GM12878 (cell line): ENCODE results near the gene DSTN. TPM values are rescaled to one million over a fixed set of nuclear protein-coding genes. Genes with fewer than 3 reads are reported as not detected.

ENCODE experiments used
- ATAC-seq: fragments of 200-7000 bp; cut with Tn5 transposase; 3 replicates; pipeline ENCODE4 v1.9.1; 2020; ENCODE audit warnings: mild to moderate bottlenecking, moderate library complexity
- BruUV-seq: library from RNA; stranded (reverse); fragments of 400-500 nt; replicated peaks from 2 replicates; lab custom pipeline; 2021; lab: Mats Ljungman, UMichigan
- CTCF ChIA-PET: fragments of 300-600 bp; sonication (Branson Sonifier 250); formaldehyde crosslinking; extraction: SDS; loops from one replicate; lab custom pipeline; 2021; ENCODE audit warnings: inconsistent platforms; lab: Yijun Ruan, JAX
- POLR2A ChIA-PET: fragments of 350-600 bp; formaldehyde crosslinking; extraction: SDS; loops from one replicate; lab custom pipeline; 2021; ENCODE audit warnings: inconsistent platforms; lab: Charles Lee
- RAD21 ChIA-PET: fragments of 300-600 bp; sonication (Branson Sonifier 250); formaldehyde crosslinking; loops from one replicate; lab custom pipeline; 2023; ENCODE audit warnings: antibody characterized with exemption; ENCODE audit not compliant: unreplicated experiment; lab: Charles Lee
- SMC1A ChIA-PET: fragments of 300-600 bp; sonication (Branson Sonifier 250); formaldehyde crosslinking; loops from one replicate; lab custom pipeline; 2023; ENCODE audit not compliant: unreplicated experiment, uncharacterized antibody; lab: Charles Lee
- DNase-seq: peaks from one replicate; pipeline ENCODE4 v3.0.0-alpha.2; 2011; ENCODE audit warnings: low read depth, low spot score
- FAIRE-seq: peaks from 3 replicates; lab custom pipeline; 2011; peaks lifted over from hg19 to GRCh38; lab: Jason Lieb, UNC
- H2AFZ ChIP-seq: 2 replicates; pipeline ENCODE4 v1.6.0; 2011; ENCODE audit warnings: low read depth, low read length, control low read depth; ENCODE audit not compliant: control insufficient read depth
- H3K27ac ChIP-seq: 2 replicates; pipeline ENCODE4 v1.5.1; 2011; ENCODE audit warnings: control low read depth; ENCODE audit not compliant: control insufficient read depth, insufficient read depth
- H3K27me3 ChIP-seq, 2 experiments: replicated peaks in 1 of 2; 2 replicates each; pipeline versions ENCODE4 v1.6.0 to v1.6.1; 2011; ENCODE audit warnings: low read length in 1 of 2; ENCODE audit not compliant: control insufficient read depth in 2 of 2, insufficient read depth in 2 of 2
- H3K36me3 ChIP-seq, 2 experiments: 2 replicates each; pipeline ENCODE4 v1.5.1; 2011; ENCODE audit warnings: low read length in 1 of 2; ENCODE audit not compliant: control insufficient read depth in 2 of 2, insufficient read depth in 2 of 2
- H3K4me1 ChIP-seq: 2 replicates; pipeline ENCODE4 v1.6.1; 2011; ENCODE audit warnings: mild to moderate bottlenecking, low read length, moderate library complexity, mixed read lengths; ENCODE audit not compliant: control insufficient read depth, insufficient read depth
- H3K4me2 ChIP-seq: 2 replicates; pipeline ENCODE4 v1.6.0; 2011; ENCODE audit warnings: control low read depth; ENCODE audit not compliant: control insufficient read depth, insufficient read depth
- H3K4me3 ChIP-seq: fragments of 200-600 bp; sonication (generic); 2 replicates; pipeline ENCODE4 v1.5.1; 2016
- H3K79me2 ChIP-seq: 2 replicates; pipeline ENCODE4 v1.6.0; 2011; ENCODE audit warnings: low read length; ENCODE audit not compliant: control insufficient read depth, insufficient read depth
- H3K9ac ChIP-seq: 2 replicates; pipeline ENCODE4 v1.8.0; 2011; ENCODE audit warnings: low read length, control low read depth, mixed read lengths; ENCODE audit not compliant: control insufficient read depth, insufficient read depth
- H3K9me3 ChIP-seq: replicated peaks from 3 replicates; pipeline ENCODE4 v1.5.1; 2011; ENCODE audit warnings: mild to moderate bottlenecking, low read length; ENCODE audit not compliant: control insufficient read depth, insufficient read depth
- H4K20me1 ChIP-seq: 2 replicates; pipeline ENCODE4 v1.6.0; 2011; ENCODE audit not compliant: control insufficient read depth, insufficient read depth
- BACH1 ChIP-seq: fragments of 450-650 bp; IDR thresholded peaks from 2 replicates; pipeline ENCODE4 v1.6.1; 2017; ENCODE audit warnings: mild to moderate bottlenecking, borderline replicate concordance
- BMI1 ChIP-seq: fragments of 450-650 bp; IDR thresholded peaks from 2 replicates; pipeline ENCODE4 v1.6.1; 2016; ENCODE audit warnings: mild to moderate bottlenecking, moderate library complexity, borderline replicate concordance
- CHD1 ChIP-seq: IDR thresholded peaks from 2 replicates; pipeline ENCODE4 v1.6.1; 2012; ENCODE audit warnings: low read depth, low read length, improper control_type of control experiment
- FOXK2 ChIP-seq: fragments of 450-650 bp; IDR thresholded peaks from 2 replicates; pipeline ENCODE4 v1.6.1; 2017; ENCODE audit warnings: mild to moderate bottlenecking, moderate library complexity
- GABPA ChIP-seq: IDR thresholded peaks from 2 replicates; pipeline ENCODE4 v1.6.1; 2014; ENCODE audit warnings: antibody characterized with exemption, low read depth, mild to moderate bottlenecking, inconsistent platforms
- KLF5 ChIP-seq: fragments of 450-650 bp; IDR thresholded peaks from 2 replicates; pipeline ENCODE4 v1.6.1; 2014; ENCODE audit warnings: mild to moderate bottlenecking; ENCODE audit not compliant: partially characterized antibody
- PAX5 ChIP-seq: IDR thresholded peaks from 2 replicates; pipeline ENCODE4 v1.6.1; 2011; ENCODE audit warnings: low read depth, low read length, borderline replicate concordance
- PML ChIP-seq: IDR thresholded peaks from 2 replicates; pipeline ENCODE4 v1.6.1; 2012; ENCODE audit warnings: low read length, inconsistent platforms
- RELA ChIP-seq: fragments of 450-650 bp; IDR thresholded peaks from 2 replicates; pipeline ENCODE4 v1.8.0; 2014; ENCODE audit warnings: borderline replicate concordance; ENCODE audit not compliant: partially characterized antibody
- RFX5 ChIP-seq: IDR thresholded peaks from 2 replicates; pipeline ENCODE4 v1.6.1; 2011; ENCODE audit warnings: low read depth, low read length, improper control_type of control experiment
- STAT1 ChIP-seq: fragments of 450-650 bp; conservative IDR thresholded peaks from 2 replicates; pipeline ENCODE4 v1.6.1; 2014; ENCODE audit warnings: antibody characterized with exemption, mild to moderate bottlenecking
- ZNF274 ChIP-seq: IDR thresholded peaks from one replicate; pipeline ENCODE4 v1.8.0; 2011; ENCODE audit not compliant: insufficient read length, insufficient read depth
- WGBS: methylation state at CpG from one replicate; pipeline ENCODE4 v1.1.6; 2016; ENCODE audit warnings: low lambda C conversion rate; ENCODE audit not compliant: insufficient replicate concordance, insufficient coverage; ENCODE audit errors: missing lambda C conversion rate; 5-methylcytosine and 5-hydroxymethylcytosine counted together
- in situ Hi-C: fragments of 300-500 bp; cut with MboI; formaldehyde crosslinking; loops from 9 replicates; pipeline ENCODE4 v1.14.3; 2018; ENCODE audit warnings: mixed read lengths
- intact Hi-C: fragments of 100-400 bp; cut with micrococcal nuclease; formaldehyde crosslinking; loops from one replicate; pipeline ENCODE4 v1.14.2; 2022; ENCODE audit not compliant: unreplicated experiment
- polyA plus RNA-seq, 11 experiments: library from polyadenylated mRNA; depleted of rRNA in 4 of 11; unstranded in 6 of 11; stranded (reverse) in 5 of 11; fragments of >200 nt; fragmentation: Nextera tagmentation in 4 of 11; fragmentation: Illumina TruSeq in 1 of 11; extraction: Ambion mirVana in 4 of 11; extraction: Trizol in 1 of 11; gene quantifications; 1 replicate in 1 of 11; 2 replicates in 10 of 11; pipeline versions ENCODE4 v1.2.1 to v1.2.3, GENCODE V29; 2011 to 2016; ENCODE audit warnings: inconsistent platforms in 2 of 11, missing spikeins in 2 of 11, low read depth in 1 of 11
- total RNA-seq, 4 experiments: library from RNA; depleted of rRNA in 3 of 4; stranded (reverse); fragments of >200 nt in 3 of 4; fragmentation: Illumina TruSeq in 1 of 4; extraction: Trizol in 1 of 4; gene quantifications; 2 replicates each; pipeline versions ENCODE4 v1.2.1 to v1.2.3, GENCODE V29; 2013 to 2021
- TF ChIP-seq, protein P1 (sequence below): fragments of 450-650 bp; IDR thresholded peaks from 2 replicates; pipeline ENCODE4 v1.6.1; 2016; ENCODE audit warnings: mild to moderate bottlenecking, moderate library complexity, borderline replicate concordance

Gene DSTN
- total and polyA plus RNA-seq, 10 of the 15 experiments (the other 5 are each of a cell fraction or from before 2014, with no cell fraction given) = 26.7 to 137 (median 40.8) TPM

DNA sequence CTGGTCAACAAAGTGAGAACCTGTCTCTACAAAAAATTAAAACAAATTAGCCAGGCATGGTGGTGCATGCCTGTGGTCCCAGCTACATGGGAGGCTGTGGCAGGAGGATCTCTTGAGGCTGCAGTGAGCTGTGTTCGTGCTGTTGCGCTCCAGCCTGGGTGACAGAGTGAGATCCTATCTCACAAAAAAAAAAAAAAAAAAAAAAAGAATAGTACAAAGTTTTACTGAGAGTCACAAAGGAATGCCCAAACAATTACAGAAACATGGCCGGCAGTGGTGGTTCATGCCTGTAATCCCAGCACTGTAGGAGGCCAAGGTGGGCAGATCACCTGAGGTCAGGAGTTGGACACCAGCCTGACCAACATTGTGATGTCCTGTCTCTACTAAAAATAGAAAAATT lies 14.8 kb upstream of the DSTN start:
- no peak for TF ChIP-seq ZNF274
- no peak for TF ChIP-seq PAX5
- no peak for TF ChIP-seq BACH1
- no peak for TF ChIP-seq RELA
- no peak for TF ChIP-seq PML
- TF ChIP-seq CHD1 = no peak
- no peak for TF ChIP-seq KLF5
- TF ChIP-seq BMI1 = no peak
- no peak for TF ChIP-seq RFX5
- no peak for TF ChIP-seq FOXK2
- TF ChIP-seq, protein P1, sequence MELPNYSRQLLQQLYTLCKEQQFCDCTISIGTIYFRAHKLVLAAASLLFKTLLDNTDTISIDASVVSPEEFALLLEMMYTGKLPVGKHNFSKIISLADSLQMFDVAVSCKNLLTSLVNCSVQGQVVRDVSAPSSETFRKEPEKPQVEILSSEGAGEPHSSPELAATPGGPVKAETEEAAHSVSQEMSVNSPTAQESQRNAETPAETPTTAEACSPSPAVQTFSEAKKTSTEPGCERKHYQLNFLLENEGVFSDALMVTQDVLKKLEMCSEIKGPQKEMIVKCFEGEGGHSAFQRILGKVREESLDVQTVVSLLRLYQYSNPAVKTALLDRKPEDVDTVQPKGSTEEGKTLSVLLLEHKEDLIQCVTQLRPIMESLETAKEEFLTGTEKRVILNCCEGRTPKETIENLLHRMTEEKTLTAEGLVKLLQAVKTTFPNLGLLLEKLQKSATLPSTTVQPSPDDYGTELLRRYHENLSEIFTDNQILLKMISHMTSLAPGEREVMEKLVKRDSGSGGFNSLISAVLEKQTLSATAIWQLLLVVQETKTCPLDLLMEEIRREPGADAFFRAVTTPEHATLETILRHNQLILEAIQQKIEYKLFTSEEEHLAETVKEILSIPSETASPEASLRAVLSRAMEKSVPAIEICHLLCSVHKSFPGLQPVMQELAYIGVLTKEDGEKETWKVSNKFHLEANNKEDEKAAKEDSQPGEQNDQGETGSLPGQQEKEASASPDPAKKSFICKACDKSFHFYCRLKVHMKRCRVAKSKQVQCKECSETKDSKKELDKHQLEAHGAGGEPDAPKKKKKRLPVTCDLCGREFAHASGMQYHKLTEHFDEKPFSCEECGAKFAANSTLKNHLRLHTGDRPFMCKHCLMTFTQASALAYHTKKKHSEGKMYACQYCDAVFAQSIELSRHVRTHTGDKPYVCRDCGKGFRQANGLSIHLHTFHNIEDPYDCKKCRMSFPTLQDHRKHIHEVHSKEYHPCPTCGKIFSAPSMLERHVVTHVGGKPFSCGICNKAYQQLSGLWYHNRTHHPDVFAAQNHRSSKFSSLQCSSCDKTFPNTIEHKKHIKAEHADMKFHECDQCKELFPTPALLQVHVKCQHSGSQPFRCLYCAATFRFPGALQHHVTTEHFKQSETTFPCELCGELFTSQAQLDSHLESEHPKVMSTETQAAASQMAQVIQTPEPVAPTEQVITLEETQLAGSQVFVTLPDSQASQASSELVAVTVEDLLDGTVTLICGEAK = no peak
- TF ChIP-seq STAT1 = no peak
- TF ChIP-seq GABPA = no peak
- no peaks in the 10 kb centered on the region for H4K20me1 ChIP-seq
- no peak overlapping the region for H3K4me2 ChIP-seq
- no peak overlapping the region for H2AFZ ChIP-seq
- H3K27ac ChIP-seq = no peak overlapping the region
- no TSS peak for BruUV-seq
- intact Hi-C loops = no loop called here
- no peak overlapping the region for H3K4me3 ChIP-seq
- no peaks in the 10 kb centered on the region for H3K9me3 ChIP-seq
- H3K79me2 ChIP-seq = no peaks in the 10 kb centered on the region
- ChIA-PET SMC1A (no interaction called here), RAD21 (no interaction called here), CTCF (no interaction called here), POLR2A (interaction anchor here (0.6 kb wide), 1 partner anchor 10 kb away, joined by 4 read pairs; no protein-coding TSS in a partner anchor)
- H3K9ac ChIP-seq = no peak overlapping the region
- H3K27me3 ChIP-seq = no peaks in the 10 kb centered on the region; a peak in 2 of 4 replicates
- in situ Hi-C loops = no loop called here
- FAIRE-seq (no peak), DNase-seq (no peak), ATAC-seq (no peak)
- H3K36me3 ChIP-seq = no peaks in the 10 kb centered on the region
- WGBS = 95% methylated on average over 1 of the region's 3 CpGs
- no peaks in the 10 kb centered on the region for H3K4me1 ChIP-seq
